ENCODE results near the gene KCNB1.

GRCh38 chr20:49385465-49385864, 97.0 kb downstream of the KCNB1 start:
- TF ChIP-seq CTCF (IDR thresholded peaks at IDR 0.05) (no peak), POLR2A (IDR thresholded peaks at IDR 0.05) (no peak), POLR2AphosphoS5 (IDR thresholded peaks at IDR 0.05) (no peak)

All from breast epithelium (tissue), 3 donors.